HG02763 (cell line): ENCODE data around the gene NEK2.
"Not testable (repeated sequence)": the region's sequence is repeated elsewhere in the genome, so short reads cannot be mapped to it uniquely, and the experiment has no call there.

Experiments used
- ATAC-seq: cut with Tn5 transposase; IDR thresholded peaks from one replicate; pipeline ENCODE4 v1.9.1; 2021; ENCODE audit warnings: mild to moderate bottlenecking, moderate library complexity; ENCODE audit not compliant: unreplicated experiment

Gene NEK2

GRCh38 chr1:211675230-211676105 is at the start of gene NEK2:
Gene NEK2, minus strand, starts transcription at chr1:211675621. Its CDS starts 142 bp downstream, at chr1:211675479.
- peak; percentile 98 for ATAC-seq

DNA sequence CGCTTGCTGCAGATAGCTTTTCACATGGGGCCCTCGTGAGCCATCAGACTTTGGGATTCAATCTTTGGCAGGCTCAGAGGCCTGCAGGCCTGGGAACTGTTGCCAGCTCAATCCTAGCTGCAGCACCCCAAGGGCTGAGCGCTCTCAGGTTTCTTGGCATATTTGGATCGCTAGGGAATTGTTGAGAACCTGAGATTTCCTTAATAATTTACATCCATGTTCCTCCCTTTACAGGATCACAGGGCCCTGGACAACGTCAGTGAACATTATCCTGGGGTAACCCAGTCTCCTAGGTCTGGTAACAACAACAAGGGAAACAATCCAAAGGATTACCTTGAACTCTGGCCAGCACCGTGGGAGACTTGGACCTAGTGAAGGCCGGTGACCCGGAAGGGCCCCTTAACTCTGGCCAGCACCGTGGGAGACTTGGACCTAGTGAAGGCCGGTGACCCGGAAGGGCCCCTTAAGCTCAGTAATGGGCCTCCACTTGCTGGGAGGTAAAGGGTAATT is 49.3 kb upstream of the NEK2 start:
- no peak for ATAC-seq

GRCh38 chr1:211723273-211723672 is 47.9 kb upstream of the NEK2 start:
- ATAC-seq, result no peak

DNA sequence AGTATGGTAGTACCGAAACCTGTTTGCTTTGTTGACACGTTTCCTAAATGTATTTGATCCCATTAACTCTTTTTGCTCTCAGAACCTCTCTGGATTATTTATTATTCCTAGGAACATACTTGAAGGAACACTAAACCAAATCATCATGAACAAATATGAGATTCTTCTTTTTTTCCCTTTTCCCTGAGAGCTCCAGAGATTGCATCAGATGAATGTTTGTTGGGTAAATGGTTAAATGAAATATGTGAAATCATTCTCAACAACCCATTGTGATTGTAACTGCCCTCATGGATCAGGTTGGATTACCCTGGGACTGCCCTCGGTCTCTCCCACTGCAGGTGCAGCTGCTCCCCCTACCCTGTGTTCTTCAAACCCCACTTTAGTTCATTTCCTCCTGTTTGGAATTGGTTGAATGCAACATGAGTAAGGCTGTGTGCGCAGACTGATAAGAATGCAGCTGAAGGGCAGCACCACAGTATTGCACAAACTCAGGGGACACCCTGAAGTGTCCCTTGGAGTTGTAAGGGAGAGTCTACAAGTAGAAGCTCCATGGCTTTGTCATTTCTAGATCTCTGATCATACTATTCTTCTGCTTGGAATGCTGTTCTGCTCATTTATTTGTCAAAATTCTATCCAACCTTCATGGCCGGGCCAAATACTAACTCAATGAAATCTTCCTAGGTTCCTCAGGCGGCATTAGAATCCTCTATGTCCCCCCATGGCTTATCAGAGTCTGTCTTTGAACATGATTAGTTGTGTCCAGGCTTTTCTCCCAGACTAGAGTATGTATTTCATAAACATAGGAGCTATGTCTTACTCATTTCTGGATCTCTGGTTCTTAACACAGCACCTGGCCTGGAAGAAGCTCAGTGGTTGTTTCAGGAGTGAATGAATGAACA is 47.1 kb upstream of the NEK2 start:
- no peak for ATAC-seq

GRCh38 chr1:211716555-211716954 is 41.1 kb upstream of the NEK2 start:
- not testable (repeated sequence) for ATAC-seq

- no peak for ATAC-seq
These were observed 40.5 kb upstream of the NEK2 start for GRCh38 chr1:211715971-211716370.

DNA sequence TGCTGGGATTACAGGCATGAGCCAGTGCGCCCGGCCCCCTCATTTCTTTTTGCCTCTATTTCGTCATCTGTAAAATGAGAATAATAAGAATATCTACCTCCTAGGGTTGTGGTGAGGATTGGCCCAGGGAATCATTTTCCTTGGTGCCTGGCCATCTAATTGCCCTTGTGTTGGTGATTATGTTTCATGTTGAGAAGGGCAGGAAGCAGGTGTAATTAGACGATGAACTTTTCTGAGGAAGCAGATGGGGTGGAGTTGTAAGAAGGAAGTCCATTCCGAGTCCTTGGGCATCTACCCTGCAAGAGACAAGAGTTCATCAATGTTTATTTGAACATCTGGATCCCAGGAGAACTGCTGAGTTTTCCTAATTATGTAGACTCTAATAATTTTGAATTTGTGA is 38.7 kb upstream of the NEK2 start:
- ATAC-seq, result no peak

- ATAC-seq, result no peak
These were observed 37.8 kb upstream of the NEK2 start for GRCh38 chr1:211713231-211713630.

GRCh38 chr1:211711315-211711705 is 35.9 kb upstream of the NEK2 start:
- ATAC-seq, result no peak

GRCh38 chr1:211710566-211711314 is 35.3 kb upstream of the NEK2 start:
- ATAC-seq, result no peak

- ATAC-seq, result no peak
These were observed 33.5 kb upstream of the NEK2 start for GRCh38 chr1:211708926-211709325.

DNA sequence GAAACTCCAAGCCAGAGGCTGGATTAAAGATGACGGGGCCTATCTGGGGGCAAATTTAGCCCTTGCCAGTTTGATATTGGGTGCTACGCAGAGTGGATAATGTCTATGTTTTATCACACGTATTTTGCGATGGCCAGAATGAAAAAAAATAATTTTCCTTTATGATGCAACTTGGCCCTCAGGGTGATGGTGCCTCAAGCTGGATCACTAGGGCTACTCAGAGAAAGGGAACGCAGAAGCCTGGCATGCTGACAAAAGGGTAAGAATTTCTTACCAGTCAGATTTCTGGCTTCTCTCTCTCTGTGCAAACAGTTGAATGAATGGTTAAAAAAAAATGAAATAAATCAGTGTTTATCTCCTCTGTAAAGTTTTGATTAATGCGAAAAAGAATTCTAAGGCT is 32.6 kb upstream of the NEK2 start:
- no peak for ATAC-seq

DNA sequence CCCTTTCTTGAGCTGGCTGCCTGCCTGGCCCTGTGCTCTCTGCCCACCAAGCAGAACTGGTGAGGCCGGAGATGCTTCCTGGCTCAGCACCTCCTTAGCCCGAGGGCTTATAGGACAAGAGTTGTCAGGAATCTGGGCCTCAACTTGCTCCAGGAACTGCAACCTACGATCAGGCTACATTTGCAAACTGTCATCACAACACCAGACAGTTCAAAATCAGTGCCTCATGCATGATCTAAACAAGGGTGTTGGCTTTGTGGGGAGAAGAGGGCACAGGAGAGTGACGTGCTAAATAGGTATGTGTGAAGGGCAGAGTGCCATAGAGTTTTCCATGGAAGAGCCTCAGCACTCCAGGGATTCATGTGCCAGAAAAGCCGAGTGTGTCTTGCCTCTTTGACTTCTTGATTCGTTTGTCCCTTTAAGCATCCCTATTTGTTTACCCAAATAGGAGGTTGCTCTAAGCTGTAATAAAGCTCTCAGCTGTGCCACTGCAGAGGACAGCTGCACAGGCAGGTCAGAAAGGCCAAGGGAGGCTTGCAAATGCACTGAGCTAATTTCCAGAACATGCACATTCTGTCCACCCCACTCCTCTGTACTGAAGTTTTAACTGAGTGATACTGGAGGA is 30.2 kb upstream of the NEK2 start:
- ATAC-seq, result no peak

DNA sequence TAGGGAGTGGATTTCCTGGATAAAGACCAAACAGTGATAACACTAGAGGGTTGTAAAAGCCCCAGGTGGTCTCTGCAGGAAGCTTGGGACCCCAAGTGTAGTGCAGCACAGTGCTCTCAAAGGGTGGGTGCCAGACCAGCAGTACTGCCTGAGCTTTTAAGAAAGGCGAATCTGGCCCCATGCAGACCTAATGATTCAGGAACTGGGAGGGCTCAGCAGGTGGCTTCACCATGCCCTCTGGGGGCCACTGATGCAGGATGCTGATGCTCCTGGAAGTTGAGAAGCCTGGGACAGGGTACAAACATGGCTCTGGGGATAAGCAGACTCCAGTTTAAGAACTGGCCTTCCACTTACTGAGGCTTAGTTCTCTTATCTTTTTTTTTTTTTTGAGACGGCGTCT is 29.1 kb upstream of the NEK2 start:
- no peak for ATAC-seq

GRCh38 chr1:211703812-211704537 is 28.6 kb upstream of the NEK2 start:
- ATAC-seq, result no peak

DNA sequence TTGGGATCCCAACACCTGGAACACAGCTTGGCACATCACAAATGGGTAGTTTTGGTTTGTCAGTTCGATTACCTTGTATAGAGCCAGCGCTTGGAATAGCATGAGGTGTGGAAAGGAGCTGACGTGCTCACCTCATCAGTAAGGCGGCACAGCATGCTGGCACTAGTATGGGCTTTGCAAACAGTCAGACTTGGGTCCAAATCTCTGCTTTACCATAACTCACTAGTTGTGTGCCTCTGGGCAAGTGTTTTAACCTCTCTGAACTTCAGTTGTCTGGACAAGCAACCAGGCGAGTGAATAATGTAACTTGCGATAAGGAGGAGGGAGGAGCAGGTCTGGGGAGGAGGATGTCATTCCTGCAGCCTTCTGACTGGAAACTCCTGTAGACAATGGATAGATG is 26.3 kb upstream of the NEK2 start:
- ATAC-seq, result no peak

- no peak for ATAC-seq
These were observed 23.6 kb upstream of the NEK2 start for GRCh38 chr1:211699059-211699458.

- peak; percentile 35 for ATAC-seq
These were observed 23.0 kb upstream of the NEK2 start for GRCh38 chr1:211698161-211699026.

DNA sequence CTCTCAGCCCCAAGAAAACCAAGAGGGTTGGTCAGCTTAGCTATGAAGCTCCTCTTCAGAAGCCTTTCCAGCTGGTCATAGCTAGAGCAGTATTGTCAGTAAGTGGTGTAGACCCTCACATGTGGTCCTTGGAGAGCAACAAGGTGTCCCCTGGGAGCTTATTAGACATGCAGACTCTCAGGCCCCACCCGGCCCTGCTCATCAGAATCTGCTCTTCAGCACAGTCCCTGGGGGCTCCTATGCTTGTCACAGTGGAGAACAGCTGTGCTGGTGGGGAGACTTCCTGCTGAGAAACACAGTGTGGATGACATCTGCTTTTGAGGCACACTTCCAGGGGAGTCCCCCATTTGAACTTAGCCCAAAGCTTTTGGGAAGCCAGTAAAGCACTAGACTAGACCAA is 21.9 kb upstream of the NEK2 start:
- ATAC-seq, result peak; percentile 72
